RPMI7951 (cell line): ENCODE measurements around the gene RBM20. TPM values are rescaled to one million over a fixed set of nuclear protein-coding genes. Genes with fewer than 3 reads are reported as not detected.
A peak's percentile ranks its signal among the peaks of the same experiment; 100 is the strongest.
"Not testable (repeated sequence)": the region's sequence is repeated elsewhere in the genome, so short reads cannot be mapped to it uniquely, and the experiment has no call there.

Experiments
- DNase-seq: peaks from one replicate; pipeline ENCODE4 v3.0.0-alpha.2; 2012; ENCODE audit warnings: low read depth
- total RNA-seq: library from RNA; depleted of rRNA; stranded (reverse); fragments of >200 nt; shearing (Covaris generic); gene quantifications from 2 replicates; pipeline ENCODE4 v1.2.3, GENCODE V29; 2014

Gene RBM20
- total RNA-seq, 1 experiment from 2014 or later, result 0.36 TPM

DNA sequence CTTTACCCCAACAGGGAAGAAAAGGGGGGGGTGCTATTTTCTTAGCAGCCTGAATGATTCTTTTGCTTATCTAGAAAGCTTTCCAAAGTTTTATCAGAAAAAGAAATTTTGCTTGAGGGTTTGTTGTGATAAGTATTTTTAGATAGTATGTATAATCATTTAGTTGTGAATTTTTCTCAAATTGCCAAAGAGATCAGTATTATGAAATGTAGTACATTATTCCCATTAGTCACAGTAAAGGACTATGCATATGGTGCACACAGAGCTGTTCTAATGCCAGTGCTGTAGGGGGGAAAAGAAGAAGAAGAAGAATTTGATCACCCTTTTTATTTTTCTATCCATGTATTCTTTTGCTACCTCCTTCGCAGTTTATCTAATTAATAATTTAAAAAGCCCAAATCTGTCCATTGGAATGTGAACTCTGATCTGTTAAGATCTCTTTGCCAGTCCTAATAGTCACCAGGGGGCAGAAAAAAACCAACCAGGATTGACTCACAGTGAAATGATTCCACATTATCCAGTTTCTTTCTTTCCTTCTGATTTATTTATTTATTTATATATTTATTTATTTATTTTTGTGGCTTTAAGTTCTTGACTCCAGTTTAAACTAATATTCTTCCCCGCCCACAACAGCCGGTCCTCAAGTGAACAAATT, 4.7 kb downstream of the RBM20 start:
- DNase-seq, result peak; percentile 42

DNA sequence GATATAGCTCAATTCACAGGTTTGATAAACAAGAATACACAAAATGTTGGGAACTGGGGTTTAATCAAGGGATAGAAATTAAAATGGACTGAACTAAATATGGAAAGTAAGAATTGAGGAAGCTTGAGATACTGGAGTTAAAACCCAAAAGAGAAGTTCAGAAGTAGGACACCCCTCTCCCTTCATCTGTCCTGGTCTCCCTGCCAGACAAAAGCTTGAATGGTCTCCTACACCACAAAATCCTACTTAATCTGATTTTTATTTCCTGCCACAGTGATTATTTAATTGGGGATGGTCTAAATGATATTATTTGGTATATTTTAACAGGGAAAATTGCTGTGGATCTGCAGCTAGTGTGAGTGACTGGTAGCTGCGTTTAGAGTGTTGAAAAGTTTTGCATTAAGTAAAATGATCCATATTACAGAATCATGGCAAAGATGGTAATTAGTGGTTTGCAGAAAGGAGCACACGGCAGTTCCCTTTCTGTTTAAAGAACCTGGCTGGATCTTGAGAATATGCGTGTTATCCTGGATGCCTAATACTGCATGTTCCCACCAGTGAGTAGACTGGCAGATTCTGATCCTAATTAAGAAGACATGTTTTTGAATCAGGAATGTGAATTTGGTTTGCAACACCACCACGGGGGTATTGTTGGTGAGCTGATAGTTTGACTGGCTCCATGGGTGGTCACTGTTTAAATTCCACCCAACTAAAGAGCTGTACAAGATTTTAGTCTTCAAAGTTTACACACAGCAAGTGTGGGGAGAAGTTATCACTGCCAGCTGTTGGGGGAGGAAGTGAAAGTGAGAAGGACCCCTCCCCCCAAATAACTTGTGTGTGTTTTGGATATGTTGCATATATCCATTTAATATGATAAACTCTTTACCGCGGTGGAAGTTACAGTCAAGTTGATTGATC, 5.5 kb downstream of the RBM20 start:
- no peak for DNase-seq

DNA sequence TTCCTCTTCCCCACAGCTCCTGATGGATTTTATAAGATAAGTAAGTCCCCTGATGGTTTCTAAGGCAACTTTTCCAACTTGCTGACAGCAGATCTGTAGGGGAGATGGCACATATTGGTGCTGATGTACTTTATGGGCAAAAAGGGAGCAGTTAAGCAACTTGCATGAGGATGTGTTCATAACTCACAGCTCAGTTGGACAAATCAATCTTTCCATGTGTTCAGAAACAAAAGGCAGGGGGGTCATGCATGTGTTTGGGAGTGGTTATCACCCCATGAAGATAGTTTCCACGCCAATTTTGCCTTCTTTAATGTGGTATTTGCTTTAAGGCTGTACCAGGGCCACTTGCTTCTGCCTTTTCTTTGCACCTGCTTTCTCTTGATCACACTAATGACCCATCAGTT, 6.1 kb downstream of the RBM20 start:
- DNase-seq, result no peak

DNA sequence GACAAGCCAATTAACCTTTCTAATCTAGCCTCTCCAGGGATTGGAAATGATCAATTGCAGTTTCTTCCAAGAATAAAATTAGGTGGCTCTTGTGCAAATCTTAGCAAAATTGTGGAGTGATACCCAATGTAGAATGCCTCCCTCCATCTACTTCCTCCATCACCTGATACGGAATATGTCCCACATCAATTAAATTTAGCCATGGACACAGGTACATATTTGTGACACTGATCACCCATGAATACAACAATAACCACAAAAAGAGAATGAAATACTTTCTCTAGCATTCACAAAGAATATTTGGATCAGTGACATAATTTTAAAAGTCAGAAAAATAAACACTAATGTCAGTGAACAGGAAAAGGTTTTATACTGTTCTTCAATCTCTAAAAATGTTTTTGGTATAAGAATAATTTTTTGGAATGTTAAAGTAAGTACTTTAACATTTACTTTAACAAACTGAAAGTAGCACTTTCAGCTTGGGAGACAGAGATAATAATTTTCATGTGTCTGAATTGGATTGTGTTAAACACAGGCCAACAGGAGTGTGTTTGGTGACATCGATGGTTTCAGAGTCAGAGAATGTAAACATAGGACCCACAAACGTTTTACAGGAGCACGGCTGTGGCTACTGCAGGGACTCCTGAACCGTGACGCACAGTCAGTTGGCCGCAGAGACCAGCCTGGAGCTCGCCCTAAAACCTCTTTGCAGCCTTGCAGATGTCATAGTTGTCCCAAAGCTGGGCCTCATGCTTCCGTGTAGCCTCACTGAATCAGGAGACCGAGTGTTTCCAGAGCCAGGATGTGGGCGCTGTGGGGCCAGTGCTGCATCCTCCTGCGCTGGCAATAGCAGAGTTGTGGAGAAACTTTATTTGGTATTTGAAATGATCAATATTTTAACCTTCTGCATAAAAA, 7.2 kb downstream of the RBM20 start:
- peak; percentile 93 for DNase-seq

DNA sequence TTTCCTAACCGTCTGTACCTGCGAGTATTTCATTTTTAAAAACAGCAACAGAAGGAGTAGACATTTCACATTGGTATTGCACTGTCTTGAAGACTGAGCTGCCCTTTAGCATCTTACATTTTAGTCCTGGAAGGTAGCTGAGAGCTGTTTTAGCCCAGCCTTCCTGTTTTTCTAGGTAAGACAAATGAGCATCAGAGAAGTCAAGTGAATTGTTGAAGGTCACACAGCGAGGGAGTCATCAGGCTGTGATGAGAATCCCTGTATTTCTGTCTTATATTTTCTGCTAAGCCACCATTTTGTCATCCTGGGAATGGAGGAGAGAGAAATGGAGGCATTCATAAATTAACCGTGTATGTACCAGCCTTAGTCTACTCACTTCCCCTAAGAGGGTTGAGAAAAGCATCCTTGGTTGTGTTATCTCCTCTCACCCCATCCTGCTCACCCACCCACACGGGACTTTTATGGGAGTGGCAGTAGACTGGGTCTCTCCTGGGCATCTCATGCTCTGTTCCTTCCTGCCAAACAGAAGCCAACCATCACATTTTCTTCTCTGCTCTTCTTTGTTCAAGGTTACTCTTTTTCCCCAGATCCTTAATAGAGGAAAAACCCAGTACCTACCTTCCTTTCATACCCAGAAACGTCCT, 8.5 kb downstream of the RBM20 start:
- no peak for DNase-seq

DNA sequence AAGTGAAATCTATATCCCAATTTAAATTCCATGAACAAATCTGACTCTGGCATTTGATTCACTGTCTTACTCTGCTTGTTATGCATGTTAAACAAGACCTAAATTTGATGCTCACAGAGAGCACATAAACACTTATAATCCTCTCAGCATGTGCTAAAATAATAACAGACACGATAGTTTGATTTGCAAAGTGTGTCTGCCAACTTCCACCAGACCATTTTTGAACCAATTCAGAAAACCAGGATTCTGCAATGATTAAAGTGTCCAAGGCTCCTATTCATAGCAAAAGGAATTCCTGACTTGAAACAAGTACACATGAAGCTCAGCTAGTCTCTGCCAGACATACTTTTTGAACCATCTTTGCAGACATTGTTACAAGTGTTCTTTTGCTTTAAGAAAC, 11.2 kb downstream of the RBM20 start:
- DNase-seq, result no peak

DNA sequence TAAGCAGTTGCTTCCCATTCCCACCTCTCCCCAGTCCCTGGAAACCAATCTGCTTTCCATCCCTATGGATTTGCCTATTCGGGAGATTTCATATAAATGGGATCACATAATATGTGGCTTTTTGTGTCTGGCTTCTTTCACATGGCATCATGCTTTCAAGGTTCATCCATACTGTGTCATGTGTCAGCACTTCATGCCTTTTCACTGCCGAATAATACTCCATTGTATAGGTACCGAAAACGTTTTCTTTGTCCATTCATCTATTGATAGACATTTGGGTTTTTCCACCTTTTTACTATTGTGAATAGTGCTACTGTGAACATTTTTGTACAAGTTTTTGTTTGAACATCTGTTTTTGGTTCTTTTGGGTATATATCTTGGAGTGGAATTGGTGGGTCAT, 12.5 kb downstream of the RBM20 start:
- no peak for DNase-seq

DNA sequence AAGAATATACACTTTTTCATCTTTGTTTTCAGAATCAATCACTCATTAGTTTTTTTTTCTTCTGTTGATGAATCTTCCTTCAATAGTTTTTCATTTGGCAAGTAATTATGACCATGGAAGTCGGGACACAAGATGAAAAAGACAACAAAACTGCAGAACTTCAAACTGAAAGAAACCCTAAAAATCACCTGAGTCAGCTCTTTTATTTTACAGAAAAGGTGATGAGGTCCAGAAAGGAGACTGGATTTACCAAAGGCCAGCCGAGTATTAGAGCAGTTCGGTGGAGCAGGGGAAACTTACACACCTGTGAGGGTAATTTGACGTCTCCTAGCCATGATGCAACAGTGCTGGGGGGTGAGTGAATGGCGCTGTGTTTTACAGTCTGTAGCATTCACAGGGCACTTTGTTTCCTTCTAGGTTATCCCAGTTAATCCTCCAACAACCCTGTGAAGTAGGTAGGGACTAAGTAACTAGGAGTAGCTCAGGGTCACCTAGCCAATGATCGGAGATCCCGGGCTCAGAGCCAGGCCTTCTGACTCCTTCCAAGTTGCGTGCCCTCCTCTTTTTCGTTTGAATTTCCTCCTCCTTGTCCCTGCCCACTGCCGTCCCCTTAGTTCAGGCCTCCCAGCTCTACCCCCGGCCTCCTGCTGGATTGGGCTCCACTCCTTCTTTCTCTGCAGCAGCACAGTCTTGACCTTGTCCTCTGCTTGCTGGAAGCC, 14.0 kb downstream of the RBM20 start:
- DNase-seq, result no peak

DNA sequence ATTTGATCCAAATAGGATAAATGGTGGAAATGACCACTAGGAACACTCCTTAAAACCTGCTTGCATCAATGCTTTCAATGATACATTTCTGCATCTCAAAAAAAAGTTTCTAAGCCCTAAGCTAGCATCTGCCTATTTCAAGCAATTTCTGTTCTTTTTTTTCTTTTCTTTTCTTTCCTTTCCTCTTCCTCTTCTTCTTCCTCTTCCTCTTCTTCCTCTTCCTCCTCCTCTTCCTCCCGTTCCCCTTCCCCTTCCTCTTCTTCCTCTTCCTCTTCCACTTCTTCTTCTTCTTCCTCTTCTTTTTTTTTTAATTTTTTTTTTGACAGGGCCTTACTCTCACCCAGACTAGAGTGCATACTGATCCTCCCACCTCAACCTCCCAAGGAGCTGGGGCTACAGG, 15.4 kb downstream of the RBM20 start:
- no peak for DNase-seq

DNA sequence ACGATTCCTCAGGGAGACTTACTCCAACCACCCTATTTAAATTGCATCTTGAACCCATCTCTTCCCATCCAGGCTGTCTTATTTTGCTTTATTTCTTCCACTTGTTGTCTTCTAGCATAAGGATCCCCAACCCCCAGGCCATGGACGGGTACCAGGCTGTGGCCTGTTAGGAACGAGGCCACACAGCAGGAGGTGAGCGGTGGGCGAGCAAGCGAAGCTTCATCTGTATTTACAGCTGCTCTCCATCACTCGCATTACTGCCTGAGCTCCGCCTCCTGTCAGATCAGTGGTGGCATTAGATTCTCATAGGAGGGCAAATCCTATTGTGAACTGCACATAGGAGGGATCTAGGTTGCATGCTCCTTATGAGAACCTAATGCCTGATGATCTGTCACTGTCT, 16.2 kb downstream of the RBM20 start:
- not testable (repeated sequence) for DNase-seq

DNA sequence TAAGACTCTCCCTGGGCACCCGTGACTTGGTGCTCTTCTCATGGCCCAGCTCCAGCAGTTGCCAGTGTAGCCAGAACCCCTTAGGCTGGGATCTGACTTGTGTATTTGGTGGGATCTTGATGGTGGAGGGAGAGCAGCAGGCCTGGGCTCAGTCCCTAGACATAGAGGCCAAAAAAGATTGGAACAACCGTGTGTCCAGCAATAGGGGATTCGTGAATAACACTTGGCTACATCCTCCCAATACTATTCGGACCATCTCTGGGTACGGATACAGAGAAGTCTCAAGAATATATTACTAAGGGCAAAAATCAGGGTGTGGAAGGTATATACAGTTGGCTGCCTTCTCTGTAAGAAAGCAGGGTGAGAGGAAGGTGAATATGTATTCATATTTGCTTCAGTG, 17.2 kb downstream of the RBM20 start:
- no peak for DNase-seq

DNA sequence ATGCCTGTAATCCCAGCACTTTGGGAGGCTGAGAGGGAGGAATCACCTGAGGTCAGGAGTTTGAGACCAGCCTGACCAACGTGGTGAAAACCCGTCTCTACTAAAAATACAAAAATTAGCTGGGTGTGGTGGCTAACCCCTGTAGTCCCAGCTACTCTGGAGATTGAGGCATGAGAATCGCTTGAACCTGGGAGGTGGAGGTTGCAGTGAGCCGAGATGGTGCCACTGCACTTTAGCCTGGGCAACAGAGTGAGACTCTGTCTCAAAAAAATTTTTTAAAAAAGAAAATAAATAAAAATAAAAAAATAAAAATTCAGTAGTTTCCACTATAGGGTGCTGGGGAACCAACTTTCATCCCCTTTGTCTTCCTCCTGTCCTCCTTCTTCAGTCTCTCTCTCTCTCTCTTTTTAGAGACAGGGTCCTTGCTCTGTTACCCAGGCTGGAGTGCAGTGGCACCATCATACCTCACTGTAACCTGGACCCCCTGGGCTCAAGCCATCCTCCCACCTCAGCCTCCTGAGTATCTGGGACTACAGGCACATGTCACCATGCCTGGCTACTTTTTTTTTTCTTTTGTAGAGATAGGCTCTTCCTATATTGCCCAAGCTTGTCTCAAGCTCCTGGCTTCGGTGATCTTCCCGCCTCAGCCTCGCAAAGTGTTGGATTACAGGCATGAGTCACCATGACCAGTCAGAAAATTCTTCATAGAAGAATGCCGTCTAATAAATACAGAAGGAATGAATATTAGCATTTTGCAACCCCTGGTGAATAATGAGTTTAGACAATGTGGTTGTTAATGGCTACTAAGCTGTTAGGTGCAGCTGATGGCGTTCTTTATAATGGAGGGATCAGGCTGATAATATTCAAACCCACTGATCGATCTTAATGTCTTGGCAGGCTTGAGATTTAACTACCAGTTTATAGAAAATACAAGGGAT, 20.6 kb downstream of the RBM20 start:
- peak; percentile 77 for DNase-seq

DNA sequence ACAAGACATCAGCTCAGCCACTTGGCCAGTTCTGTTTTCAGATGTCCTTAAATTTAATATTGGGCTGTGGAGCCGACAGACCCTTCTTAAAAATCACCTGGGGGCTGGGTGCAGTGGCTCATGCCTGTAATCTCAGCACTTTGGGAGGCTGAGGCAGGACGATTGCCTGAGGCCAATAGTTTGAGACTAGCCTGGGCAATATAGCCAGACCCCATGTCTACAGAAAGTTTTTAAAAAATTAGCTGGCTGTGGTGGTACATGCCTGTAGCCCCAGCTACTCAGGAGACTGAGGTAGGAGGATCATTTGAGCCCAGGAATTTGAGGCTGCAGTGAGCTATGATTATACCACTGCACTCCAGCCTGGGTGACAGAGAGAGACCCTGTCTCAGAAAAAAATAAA, 22.1 kb downstream of the RBM20 start:
- DNase-seq, result not testable (repeated sequence)

DNA sequence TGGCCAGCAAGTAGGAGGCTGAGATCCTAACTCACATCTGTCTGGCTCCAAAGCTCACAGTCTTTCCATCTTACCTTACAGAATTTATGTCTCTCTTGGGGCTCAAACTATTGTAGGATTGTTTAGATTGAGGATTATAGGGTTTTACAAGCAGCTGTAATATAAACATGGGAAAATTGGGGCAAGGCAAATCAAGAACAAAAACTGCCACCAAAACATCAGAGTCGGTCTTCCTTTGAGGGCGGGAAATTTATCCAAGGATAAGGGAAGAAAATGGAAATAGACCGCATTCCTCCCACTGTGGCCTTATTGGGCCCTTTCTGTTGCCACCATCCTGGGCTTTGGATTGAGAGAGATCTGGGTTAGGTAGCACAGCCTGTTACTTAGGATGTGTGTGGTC, 22.5 kb downstream of the RBM20 start:
- no peak for DNase-seq

DNA sequence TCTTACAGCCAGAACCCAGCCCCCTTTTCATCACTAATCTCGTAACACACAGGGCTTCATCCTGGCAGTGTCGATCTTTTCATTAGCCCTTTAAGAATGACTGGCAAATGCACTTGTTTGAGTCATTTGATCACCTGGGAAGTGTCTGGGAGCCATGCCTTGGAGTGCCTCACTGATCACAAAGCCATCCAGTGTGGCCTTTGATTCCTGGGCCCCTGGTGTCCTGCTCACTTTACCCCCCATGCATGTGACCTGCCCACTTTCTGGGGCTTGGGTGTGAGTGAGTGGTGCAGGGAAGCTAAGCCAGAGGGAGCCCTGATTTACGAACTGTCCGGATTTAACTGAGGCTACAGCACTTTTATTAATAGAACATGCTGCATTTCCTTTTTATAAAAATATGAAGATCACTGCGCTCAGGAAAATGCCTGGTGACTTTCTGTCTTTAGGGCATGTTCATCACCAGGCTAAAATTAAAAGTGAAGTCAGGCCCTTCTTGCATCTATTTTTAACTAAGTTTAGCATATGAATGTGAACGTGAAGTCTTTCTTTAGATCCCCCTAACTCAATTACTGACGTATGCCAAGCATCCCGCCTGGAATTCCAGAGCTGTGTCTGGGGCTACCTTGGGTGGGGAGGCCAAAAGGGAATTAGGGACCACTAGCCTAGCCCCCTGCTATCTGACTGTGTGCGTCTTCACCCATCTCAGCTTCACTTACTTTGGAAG, 23.6 kb downstream of the RBM20 start:
- no peak for DNase-seq

DNA sequence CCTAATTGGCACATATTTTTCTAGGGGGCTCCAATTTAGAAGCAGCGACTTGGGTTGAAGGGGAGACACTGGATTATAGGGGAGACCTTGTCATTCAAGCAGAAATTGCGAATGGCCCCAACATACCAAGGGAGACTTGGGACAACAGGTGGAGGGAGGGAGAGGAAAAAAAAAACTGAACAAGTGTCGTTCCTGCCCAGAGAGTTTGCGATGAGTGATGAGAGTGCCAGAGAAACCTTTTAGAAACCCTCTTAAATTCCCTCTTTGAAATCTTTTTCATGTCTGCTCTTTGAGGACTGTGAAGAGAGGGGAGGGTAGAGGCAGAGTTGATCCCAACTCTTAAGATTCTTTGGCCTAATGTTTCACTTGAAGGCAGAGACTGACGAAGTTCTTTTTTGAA, 24.3 kb downstream of the RBM20 start:
- no peak for DNase-seq

DNA sequence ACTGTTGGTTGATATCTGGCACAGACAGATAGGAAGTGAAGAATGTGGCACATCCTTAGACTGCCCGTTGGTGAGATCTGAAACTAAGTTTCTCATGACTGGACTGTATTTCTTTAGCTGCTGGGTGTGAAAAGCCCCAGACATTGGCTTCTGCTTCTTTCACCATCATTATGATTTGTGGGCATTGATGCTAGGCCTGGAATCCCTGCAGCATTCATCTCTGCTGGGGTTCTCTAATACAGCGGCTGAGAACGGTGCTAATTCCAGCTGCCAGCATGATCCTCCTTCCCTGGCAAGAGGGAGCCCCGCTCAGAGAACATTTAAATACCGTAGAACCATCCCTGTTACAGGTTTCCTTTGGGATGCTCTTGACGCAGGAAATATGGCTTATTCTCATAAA, 26.2 kb downstream of the RBM20 start:
- DNase-seq, result no peak

DNA sequence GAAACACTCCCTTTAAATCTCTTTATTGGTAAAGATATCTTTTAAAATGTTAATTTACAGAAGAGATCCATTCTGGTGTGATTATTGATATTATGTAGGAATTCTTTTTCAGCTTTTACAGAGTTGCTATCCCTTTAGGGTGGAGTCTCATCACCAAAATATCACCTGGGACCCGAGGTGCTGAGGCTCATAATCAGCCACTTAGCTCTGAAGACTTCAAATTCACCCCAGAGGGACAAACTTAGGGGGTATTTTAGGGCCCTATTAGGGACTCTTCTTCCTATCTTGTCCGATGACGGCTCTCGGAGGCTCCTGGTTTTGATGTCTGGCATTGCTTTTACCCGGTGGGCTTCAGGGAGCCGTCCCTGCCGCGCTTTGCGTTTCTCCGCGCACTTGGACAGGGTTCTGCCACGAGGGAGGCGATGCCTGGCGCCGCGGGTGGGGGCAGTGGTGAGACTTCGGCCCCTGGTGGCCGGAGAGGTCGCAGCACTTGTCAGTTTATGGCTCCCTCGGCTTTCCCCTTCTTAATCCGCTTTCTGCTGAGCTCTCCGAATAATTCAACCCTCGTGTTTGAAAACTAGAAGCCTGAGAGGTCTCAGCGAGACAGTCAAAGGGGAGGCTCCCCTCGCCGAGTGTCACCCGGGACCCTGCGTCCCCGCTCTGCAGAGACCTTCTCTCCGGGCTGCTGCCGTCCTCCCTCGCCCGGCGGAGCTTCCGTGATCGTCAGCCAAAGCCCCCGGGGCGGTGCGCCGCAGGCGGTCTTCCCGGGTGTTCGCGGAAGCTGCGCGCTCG, 27.8 kb downstream of the RBM20 start:
- peak; percentile 74 for DNase-seq

DNA sequence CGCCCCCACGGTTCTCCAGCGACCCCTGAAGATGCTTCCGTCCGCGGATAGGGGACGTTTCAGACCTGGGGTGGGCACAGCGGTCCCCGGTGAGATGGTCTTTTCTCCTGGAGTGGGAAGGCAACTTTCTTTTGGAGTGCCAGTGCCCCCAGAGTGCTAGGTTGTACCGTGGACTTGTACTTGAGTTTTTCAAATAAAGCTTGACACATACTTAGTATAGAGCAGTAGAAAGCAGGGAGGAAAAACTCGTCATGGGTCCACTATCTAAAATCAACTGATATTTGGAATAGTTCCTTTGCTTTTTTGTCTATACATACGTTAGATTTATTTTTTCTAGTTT, 28.4 kb downstream of the RBM20 start:
- DNase-seq, result peak; percentile 4
